ENCODE data around the gene APOL2.
"Not testable (repeated sequence)": the region's sequence is repeated elsewhere in the genome, so short reads cannot be mapped to it uniquely, and the experiment has no call there.

APOL2 gene

GRCh38 chr22:36261675-36262074 is 22.3 kb upstream of the APOL2 start:
- DNase-seq: not testable (repeated sequence)

- no peak for DNase-seq
Measured at GRCh38 chr22:36259615-36260300, 20.4 kb upstream of the APOL2 start.

DNA sequence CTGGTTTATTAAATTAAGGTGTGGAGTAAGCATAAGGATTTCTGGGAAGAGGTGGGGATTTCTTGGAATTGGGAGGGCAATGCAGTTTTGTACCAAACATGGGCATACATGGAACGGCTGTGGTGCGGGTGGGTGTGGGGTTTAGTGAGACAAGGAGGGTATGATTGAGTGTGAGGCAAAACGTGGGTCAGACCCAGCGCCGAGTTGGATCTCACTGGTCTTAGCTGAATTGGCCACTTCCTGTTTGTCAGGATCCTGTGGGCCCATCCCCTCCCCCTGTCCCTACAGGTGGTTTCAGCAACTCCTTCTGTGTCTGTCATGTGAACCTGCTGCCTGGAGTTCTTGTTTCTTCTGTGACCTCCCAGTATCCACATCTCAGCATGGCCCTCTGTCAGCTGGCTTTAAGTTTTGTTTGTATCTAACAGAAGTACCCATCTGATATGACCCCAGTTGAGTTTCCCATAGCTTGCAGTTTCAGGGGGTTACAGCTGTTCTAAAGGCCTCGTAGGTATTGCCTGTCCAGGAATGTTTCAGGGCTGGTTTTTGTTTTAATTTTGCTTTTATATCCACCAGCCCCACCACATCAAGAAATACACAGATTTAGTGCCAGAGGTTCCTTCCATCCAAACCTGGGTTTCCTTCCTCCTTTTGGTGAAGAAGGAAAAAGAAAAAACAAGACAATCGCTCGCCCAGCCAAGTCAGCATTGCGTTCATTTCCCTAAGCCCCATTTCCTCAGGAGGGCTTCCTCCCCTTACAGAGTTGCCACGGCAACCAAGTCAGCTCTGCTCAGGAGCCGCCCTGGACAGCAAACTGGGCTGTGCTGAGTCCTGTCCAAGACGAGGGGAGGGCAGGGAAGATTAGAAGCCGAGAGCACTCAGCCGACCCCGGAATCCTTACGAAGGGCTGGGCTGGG is 19.6 kb upstream of the APOL2 start:
- peak; percentile 46 for DNase-seq

DNA sequence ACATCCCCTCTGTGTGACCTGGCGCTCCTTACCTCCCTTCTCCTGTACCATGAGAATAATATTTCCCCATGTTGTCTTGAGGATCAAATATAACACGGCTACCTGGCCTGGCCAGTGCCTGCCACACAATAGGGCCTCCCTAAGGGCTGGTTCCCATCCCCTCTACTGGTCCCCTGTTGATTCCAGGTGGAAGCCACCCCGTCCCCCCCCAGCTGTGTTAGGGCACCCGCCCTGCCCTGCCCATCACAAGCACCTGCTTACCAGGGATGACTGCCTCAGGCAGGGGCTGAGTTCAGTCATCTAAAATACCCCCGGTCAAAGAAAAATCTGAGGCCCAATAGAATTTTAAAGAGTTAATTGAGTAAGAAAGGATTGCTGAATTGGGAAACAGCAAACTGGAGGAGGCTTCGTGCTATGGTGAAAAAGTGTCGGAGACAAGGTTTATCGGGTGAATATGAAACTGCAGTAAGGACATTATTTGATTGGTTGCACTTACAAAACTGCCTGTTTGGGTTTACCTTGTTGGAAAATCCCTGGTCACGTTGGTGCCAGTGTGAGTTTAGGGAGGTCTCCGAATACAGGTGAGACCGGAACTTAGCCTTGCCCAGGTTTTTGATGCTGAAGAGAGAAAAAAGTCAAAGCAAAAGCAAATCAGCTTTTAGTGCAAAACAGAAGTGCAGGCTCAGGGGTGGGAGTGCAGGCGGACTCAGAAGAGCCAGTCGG is 18.8 kb upstream of the APOL2 start:
- DNase-seq: no peak

DNA sequence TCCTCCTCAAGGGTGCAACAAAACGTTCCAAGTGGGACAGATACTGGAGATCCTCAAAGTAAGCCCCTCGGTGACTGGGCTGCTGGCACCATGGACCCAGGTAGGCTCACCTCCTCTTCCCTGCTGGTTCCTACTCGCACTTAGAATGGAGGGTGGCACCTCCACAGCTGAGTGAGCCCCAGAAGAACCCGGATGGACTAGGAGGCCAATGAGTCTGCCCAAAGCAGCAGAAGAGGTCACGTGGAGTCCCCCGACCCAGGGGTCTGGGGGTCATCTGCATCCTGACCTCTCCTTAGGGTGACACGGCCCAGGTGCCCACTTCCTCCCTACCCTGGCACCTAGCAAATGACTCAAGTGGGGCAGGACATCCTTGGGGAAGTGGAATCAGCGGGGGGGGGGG is 18.0 kb upstream of the APOL2 start:
- no peak for DNase-seq

DNA sequence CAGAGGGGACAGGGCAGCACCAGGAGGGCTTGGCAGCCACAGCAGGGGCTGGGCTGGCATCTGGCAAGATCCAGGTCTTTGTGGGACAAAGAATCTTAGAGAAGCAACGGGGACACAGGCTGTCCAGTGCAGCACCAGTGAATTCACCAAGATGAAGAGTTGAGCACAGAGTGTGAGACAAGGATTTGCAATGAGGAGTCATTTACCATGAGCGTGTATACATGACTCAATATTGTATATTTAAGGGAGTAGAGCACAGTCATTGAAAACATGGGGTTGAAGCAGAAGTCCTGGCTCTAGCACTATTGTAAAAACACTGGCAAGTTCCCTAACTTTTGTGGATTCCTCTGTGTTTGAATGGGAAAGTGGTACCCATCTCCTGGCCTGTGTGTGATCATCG is 17.2 kb upstream of the APOL2 start:
- DNase-seq: no peak

DNA sequence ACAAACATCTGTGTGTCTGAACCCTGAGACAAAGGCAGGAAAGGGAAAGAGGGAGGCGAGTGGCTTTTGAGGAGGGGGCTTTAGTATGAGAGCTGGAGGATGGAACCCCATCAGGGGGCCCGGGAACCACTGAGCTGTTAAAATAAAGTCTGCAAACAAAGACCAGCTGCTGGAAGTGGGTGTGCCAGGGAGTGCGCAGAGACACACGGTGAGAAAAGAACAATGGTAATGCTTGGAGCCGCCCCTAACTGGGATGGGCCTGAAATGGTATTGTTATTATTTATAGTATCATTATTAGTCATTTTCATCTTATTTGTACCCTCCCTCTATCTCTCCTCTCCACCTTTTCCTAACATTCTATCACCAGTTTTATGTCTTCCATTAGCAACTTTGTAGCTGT is 16.2 kb upstream of the APOL2 start:
- not testable (repeated sequence) for DNase-seq

- DNase-seq: peak; percentile 62
Measured at GRCh38 chr22:36253523-36254490, 14.5 kb upstream of the APOL2 start.

DNA sequence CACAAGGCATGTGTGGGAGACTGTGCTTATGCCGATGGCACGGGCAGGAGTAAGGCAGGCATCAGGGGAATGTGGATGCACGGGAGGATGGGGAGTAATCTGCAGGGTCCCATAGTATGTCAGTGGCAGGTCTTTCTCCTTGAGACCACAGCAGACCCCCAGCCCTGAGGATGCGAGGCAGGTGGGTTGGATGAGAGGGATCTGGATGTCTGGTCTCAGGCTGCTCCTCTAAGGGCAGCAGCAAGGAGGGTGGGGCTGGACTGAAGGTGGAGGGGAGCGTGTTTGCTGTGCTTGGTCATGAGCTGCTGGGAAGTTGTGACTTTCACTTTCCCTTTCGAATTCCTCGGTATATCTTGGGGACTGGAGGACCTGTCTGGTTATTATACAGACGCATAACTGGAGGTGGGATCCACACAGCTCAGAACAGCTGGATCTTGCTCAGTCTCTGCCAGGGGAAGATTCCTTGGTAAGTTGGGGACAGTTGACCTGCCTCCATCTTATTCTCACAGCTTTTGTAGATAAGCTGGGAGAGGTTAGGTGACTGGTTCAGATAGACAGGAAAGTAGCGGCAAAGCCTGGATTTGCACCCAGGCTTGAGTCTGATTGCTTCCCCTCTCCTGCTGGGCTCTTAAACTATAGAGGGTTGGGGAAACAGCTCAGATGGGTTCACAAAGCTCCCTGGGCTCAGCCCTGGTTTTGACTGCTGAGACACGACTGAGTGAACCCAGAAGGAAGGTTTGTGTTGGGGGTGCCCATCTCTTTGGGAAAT is 13.6 kb upstream of the APOL2 start, which contains the start of gene APOL1:
APOL1 (plus strand) TSS at position 380 of the 769 bp plus-strand sequence. CDS start 1,823 bp downstream, outside the sequence.
- peak; percentile 66 for DNase-seq

- DNase-seq: not testable (repeated sequence)
Measured at GRCh38 chr22:36251979-36252608, 12.8 kb upstream of the APOL2 start.

- DNase-seq: not testable (repeated sequence)
Measured at GRCh38 chr22:36250292-36250960, 11.1 kb upstream of the APOL2 start.

GRCh38 chr22:36249160-36249559 is 9.8 kb upstream of the APOL2 start:
- no peak for DNase-seq

DNA sequence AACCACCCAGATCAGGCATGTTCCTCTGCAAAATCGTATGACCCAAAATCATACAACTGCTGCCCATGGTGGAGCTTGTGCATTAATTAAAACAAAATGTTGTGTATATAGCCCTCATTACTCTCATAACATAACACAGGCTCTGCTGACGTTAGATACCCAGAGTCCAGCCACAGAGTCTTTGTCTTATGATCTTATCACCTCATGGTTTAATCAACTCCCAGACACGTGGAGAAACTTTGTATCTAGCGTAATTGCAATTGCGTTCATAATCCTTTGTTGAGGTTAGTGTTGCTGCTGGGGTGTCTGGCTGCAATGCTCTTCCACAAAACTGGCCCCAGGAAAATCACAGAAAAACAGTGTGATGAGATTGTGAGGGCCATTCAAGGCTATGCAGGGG is 8.6 kb upstream of the APOL2 start:
- DNase-seq: no peak

- no peak for DNase-seq
Measured at GRCh38 chr22:36246718-36247117, 7.4 kb upstream of the APOL2 start.

DNA sequence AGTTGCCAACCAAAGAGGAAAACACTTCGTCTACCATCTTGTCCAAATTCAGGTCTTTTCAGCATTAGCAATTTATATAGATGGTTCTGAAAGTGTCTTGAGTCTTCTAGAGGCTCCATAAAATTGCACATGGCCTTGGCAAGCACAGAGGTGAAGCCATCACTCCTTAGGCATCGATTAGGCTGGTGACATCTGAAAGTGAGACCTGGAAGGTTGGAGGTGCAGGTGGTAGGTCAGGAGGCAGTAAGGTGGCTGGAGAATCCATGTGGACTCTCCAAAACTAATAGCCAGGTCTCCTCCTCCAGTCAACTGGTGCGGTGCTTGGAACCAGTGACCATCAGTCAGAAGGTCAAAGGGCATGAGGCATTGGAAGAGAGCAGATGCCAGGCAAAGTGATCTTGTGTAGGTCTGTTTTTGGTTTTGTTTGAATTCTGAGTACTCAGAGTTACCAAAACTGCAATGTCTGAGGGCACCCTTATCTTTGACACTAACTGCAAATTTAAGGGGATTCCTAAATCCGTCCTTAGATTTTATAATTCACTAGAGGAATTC is 6.6 kb upstream of the APOL2 start:
- DNase-seq: no peak

DNA sequence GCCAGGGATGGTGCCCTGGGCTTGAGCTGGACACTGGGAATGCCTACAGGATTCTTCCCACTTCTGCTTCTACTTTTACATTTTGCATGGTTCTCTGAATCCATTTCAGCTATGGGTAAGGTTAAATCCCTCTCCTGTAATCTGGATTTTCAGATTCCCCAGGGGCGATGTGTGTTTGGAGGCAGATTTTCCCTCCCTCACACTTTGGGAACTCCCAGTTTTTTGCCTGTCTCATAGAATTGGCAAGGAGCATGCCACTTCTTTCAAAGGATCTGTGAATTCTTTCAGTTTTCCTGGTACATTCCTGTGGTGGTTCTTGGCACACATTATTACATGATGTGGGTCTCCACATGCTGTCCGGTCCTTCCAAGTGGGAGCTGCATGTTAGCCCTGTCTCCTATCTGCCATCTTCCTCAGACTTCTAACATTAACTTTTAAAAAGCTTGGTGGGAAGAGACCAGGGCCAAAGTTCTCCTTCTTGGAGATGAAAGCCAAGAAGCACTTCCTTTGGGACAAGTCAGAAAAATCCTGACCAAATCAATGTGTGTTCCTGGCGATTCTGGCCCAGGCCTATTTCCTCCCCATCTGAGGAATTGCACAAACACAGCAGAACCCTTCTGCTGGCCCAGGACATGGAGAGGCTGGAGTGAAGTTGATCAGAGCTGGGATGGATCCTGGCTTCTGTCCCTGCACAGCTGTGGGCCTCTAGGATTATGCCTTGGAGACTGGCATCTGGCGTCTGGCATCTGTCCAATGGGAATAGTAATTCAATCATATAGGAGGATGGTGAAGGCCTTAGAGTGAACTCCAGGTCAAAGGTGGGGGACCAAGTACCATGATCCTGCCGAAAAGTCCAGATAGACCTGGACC is 5.4 kb upstream of the APOL2 start:
- DNase-seq: no peak

GRCh38 chr22:36243986-36244385 is 4.7 kb upstream of the APOL2 start:
- DNase-seq: no peak

- peak; percentile 21 for DNase-seq
Measured at GRCh38 chr22:36239150-36239400, 252 bp downstream of the APOL2 start.
